ENCODE data around the gene CYP20A1. TPM values are rescaled to one million over a fixed set of nuclear protein-coding genes. Genes with fewer than 3 reads are reported as not detected.

The CYP20A1 gene
- 52.9 and 53.8 TPM in 2 replicates for total RNA-seq

GRCh38 chr2:203238704-203239526 lies at the start of gene CYP20A1:
CYP20A1 (plus strand) TSS chr2:203239018; CDS start chr2:203239063, 45 bp downstream.

DNA sequence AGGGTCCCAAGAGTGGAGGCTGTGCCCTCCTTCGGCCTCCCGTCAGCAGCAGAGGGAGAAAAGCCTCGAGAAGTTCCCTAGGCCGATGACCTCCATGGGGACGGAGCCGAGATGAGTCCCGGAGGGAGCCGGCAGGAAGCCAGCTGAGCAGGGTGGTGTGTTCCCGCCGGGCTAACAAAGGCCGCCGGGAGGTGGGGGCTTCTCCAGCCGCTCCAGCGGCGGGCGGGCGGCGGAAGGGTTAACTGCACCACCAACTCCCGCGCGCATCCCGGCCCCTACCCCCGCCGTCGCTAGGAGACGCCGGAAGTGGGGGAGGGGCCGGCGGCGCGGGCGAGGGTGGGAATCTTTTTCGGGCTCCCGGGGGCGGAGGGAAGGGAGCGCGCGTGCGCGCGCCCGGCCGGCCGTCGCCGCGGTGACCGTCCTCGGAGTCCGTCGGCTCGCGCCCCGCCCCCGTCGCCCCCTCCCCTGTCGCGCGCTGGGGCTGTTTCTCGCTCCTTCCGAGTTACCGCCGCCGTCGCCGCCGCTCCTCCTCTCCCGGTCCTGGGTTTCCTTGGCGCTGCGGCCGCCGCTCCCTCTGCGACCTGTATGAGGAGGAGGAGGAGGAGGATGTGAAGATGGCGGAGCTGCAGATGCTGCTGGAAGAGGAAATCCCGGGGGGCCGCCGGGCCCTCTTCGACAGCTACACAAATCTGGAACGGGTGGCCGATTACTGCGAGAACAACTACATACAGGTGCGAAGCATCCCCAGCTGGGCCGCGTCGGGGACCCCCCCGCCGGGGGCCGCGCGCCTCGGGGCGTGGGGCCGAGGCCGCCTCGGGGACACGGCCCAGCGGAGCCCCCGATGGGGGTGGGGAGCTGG lies 89.3 kb downstream of the CYP20A1 start, which contains the start of gene ABI2:
Gene ABI2 (plus strand): TSS at position 494 of the 859 bp plus-strand sequence. CDS start 121 bp downstream, at position 615.

Other genes with a start within 250 kb of the CYP20A1 start
- gene NBEAL1, start 224.1 kb upstream of the CYP20A1 start, total RNA-seq, result 41.4 and 98.9 TPM in 2 replicates
- 28.5 and 41.6 TPM in 2 replicates for gene ABI2, start 89.4 kb downstream of the CYP20A1 start, total RNA-seq

Data from regular cardiac myocyte (primary cell).